GM18507 (cell line): ENCODE data around the gene FXYD7.
"Not testable (repeated sequence)": the region's sequence is repeated elsewhere in the genome, so short reads cannot be mapped to it uniquely, and the experiment has no call there.

Source experiments
- DNase-seq: peaks from one replicate; pipeline ENCODE4 v3.0.0; 2011; ENCODE audit warnings: low read depth; ENCODE audit not compliant: insufficient read length; ENCODE audit errors: extremely low spot score
- FAIRE-seq: peaks from 2 replicates; lab custom pipeline; 2011; peaks lifted over from hg19 to GRCh38; lab: Jason Lieb, UNC

Gene FXYD7

GRCh38 chr19:35143231-35143715 is at the start of gene FXYD7:
FXYD7 (plus strand) TSS chr19:35143255; CDS start chr19:35143334, 79 bp downstream.
- FAIRE-seq (no peak), DNase-seq (no peak)

DNA sequence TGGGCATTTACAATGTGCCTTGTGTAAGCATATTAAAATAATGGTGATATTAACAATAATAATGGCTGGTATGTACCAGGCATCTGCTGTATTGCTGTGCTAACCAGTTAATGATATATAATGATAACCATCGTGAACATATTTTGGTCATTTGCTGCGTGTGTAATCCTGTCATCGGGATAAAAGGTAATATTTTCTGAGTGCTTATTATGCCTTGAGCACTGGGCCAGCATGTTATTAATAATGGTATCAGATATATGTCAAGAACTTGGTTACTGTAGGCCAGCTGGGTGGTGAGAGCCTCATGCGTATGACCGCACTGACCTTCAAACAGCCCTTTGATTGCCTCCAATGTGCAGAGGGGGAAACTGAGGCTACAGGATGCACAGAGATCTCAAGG is 49.6 kb upstream of the FXYD7 start:
- DNase-seq (no peak), FAIRE-seq (no peak)

DNA sequence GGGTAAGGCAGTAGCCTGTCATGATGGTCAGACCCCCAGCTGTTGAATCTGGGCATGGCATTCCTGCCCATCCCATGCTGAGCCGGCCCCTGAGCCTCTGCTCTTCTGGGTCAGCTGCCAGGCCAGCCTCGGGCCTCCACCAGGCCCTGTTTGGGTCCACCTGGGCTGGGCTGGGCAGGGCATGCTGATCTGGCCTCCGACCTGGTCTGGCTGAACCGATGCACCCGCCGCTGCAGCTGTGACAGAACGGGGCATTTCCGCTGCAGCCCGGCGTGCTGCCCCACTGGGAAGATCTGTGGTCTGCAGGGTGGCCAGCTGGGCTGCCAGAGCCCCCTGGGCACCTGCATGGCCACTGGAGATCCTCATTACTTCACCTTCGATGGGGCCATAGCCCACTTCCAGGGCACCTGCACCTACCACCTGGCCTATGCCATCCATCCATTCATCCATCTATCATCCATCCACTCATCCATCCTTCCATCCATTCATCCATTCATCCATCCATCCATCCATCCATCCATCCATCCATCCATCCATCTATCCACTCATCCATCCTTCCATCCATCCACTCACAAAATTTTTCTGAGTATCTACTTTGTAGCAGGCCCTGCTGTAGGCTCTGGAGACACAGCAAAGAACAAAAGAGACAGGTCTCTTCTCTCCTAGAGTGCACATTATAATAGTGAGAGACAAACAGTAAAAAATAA is 49.0 kb upstream of the FXYD7 start:
- DNase-seq (no peak), FAIRE-seq (no peak)

GRCh38 chr19:35094656-35095055 is 48.4 kb upstream of the FXYD7 start:
- DNase-seq (no peak), FAIRE-seq (no peak)

DNA sequence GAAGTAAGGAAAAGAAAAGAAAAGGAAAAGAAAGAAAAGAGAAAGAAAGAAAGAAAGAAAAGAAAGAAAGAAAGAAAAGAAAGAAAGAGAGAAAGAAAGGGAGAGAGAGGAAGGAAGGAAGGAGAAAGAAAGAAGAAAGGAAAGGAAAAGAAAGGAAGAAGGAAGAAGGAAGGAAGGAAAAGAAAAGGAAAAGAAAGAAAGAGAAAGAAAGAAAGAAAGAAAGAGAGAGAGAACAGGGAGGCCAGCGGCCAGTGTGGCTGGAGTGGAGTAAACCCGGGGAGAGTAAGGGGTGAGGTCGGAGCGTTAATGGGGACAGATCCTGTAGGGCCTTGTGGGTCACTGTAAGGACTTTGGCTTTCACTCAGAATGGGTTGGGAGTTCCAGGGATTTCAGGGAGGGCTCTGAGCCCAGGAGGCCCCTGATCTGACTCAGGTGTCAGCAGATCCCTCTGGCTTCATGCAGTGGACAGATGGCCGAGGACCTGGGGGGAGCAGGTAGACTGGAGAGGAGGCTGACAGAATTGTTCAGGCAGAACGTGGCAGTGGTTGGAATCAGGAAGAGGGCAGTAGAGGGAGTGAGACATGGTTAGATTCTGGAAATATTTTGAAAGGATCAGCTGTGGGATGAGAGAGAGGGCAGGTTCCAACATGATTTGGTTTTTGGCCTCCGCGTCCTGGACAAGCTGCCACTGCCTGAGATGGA is 47.2 kb upstream of the FXYD7 start:
- FAIRE-seq: no peak
- DNase-seq: no peak

GRCh38 chr19:35098413-35099049 is 44.5 kb upstream of the FXYD7 start:
- no peak for FAIRE-seq
- DNase-seq: no peak

- no peak for DNase-seq
- FAIRE-seq: no peak
Measured at GRCh38 chr19:35099155-35099896, 43.7 kb upstream of the FXYD7 start.

GRCh38 chr19:35099897-35100275 is 43.2 kb upstream of the FXYD7 start:
- no peak for DNase-seq
- FAIRE-seq: no peak

- no peak for DNase-seq
- no peak for FAIRE-seq
Measured at GRCh38 chr19:35100588-35101533, 42.2 kb upstream of the FXYD7 start.

DNA sequence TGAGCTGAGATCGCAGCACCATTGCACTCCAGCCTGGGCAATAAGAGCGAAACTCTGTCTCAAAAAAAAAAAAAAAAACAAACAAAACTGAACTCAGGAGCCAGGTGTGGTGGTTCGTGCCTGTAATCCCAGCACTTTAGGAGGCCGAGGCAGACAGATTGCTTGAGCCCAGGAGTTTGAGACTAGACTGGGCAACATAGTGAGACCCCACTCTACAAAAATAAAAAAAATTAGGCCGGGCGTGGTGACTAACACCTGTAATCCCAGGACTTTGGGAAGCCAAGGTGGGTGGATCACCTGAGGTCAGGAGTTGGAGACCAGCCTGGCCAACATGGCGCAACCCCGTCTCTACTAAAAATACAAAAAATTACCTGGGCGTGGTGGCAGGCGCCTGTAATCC is 41.1 kb upstream of the FXYD7 start:
- not testable (repeated sequence) for FAIRE-seq

GRCh38 chr19:35103614-35104013 is 39.4 kb upstream of the FXYD7 start:
- not testable (repeated sequence) for FAIRE-seq, DNase-seq

More for the DNA sequence above, 41.1 kb upstream of the FXYD7 start:
- not testable (repeated sequence) for DNase-seq

DNA sequence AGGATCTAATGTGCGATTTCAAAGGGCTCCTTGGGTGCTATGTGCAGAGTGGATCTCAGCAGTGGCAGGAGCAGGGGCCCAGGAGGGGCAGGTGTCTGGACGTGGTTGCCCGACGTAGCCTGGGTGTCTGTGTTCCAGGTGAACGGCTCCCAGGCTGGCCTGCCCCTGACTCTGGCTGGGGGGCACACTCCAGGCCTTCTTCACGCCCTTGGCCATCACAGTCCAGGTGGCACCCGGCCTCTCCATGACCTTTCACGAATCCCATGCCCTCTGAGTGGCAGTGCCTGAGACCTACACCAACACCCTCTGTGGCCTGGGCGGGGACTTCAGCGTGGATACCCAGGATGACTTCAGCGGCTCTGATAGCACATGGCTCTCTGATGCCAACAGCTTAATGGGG is 38.7 kb upstream of the FXYD7 start:
- DNase-seq: no peak
- no peak for FAIRE-seq

- DNase-seq (no peak), FAIRE-seq (no peak)
Measured at GRCh38 chr19:35105047-35105410, 38.0 kb upstream of the FXYD7 start.

- FAIRE-seq (no peak), DNase-seq (no peak)
Measured at GRCh38 chr19:35105411-35106290, 37.4 kb upstream of the FXYD7 start.

DNA sequence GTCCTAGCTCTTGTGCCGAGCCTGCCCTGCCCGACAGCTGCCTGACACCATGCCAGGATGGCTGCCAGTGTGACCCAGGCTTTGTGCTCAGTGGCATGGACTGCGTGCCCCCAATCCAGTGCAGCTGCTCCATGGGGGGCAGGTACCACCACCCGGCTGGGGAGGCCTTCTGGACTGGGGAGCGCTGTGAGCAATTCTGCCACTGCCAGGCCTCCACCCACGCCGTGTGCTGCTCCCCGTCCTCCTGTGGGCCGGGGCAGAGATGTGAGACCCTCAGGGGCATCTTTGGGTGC is 36.8 kb upstream of the FXYD7 start:
- FAIRE-seq: no peak
- DNase-seq: no peak

- no peak for DNase-seq
- no peak for FAIRE-seq
Measured at GRCh38 chr19:35106898-35107541, 36.0 kb upstream of the FXYD7 start.

DNA sequence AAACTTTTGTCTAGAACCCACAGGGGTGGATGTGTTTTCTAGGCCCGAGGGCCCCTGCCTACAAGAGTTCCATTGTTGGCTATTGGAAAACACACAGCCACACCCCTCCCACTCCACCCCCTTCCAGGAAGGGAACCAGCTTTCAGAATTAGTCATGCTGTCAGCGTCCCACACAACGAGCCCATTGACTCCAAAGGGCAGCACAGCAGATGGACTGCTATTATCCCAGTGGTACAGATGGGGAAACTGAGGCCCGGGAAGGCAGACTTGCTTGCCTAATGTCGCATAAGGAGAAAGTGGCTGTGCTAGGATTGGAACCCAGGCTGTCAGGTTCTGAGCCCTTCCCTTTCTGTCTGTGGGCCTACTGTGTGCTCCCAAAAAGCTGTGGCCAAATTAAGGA is 35.5 kb upstream of the FXYD7 start:
- no peak for FAIRE-seq
- DNase-seq: no peak

GRCh38 chr19:35108730-35109129 is 34.3 kb upstream of the FXYD7 start:
- FAIRE-seq (no peak), DNase-seq (no peak)
